Glutamatergic neuron (in vitro differentiated cells): Measurements from ENCODE around the gene GPR173. TPM values are rescaled to one million over a fixed set of nuclear protein-coding genes. Genes with fewer than 3 reads are reported as not detected.
A peak's percentile ranks its signal among the peaks of the same experiment; 100 is the strongest.

Experiments used
- DNase-seq: peaks from one replicate; pipeline ENCODE4 v3.0.0; 2022
- H3K27ac Mint-ChIP-seq: one replicate; pipeline ENCODE4 v1.8.0; 2020; ENCODE audit warnings: mild to moderate bottlenecking, mixed read lengths, inconsistent platforms; ENCODE audit not compliant: unreplicated experiment
- H3K27me3 Mint-ChIP-seq: one replicate; pipeline ENCODE4 v1.8.0; 2020; ENCODE audit warnings: mild to moderate bottlenecking, moderate library complexity, mixed read lengths, inconsistent platforms; ENCODE audit not compliant: unreplicated experiment
- H3K36me3 Mint-ChIP-seq: one replicate; pipeline ENCODE4 v1.8.0; 2020; ENCODE audit warnings: mild to moderate bottlenecking, mixed read lengths, inconsistent platforms; ENCODE audit not compliant: unreplicated experiment
- H3K4me1 Mint-ChIP-seq: one replicate; pipeline ENCODE4 v1.8.0; 2020; ENCODE audit warnings: mild to moderate bottlenecking, low read depth, mixed read lengths, inconsistent platforms; ENCODE audit not compliant: unreplicated experiment
- H3K4me3 Mint-ChIP-seq: one replicate; pipeline ENCODE4 v1.8.0; 2020; ENCODE audit warnings: mild to moderate bottlenecking, mixed read lengths, inconsistent platforms; ENCODE audit not compliant: unreplicated experiment
- H3K9me3 Mint-ChIP-seq: one replicate; pipeline ENCODE4 v1.8.0; 2020; ENCODE audit warnings: mild to moderate bottlenecking, moderate library complexity, mixed read lengths, inconsistent platforms; ENCODE audit not compliant: unreplicated experiment
- CTCF ChIP-seq: fragments of 200-600 bp; sonication (generic); IDR thresholded peaks from one replicate; pipeline ENCODE4 v1.5.0; 2021; ENCODE audit not compliant: partially characterized antibody, unreplicated experiment
- total RNA-seq: library from RNA; stranded (reverse); fragmentation: NEBNext Ultra II Directional; extraction: Animal tissue kit (Norgen Biotek cat#: 25700); gene quantifications from one replicate; pipeline ENCODE4 v1.2.1, GENCODE V29; 2021; ENCODE audit not compliant: unreplicated experiment

The GPR173 gene
- total RNA-seq, 1 donor from 2014 or later, result 85.3 TPM

DNA sequence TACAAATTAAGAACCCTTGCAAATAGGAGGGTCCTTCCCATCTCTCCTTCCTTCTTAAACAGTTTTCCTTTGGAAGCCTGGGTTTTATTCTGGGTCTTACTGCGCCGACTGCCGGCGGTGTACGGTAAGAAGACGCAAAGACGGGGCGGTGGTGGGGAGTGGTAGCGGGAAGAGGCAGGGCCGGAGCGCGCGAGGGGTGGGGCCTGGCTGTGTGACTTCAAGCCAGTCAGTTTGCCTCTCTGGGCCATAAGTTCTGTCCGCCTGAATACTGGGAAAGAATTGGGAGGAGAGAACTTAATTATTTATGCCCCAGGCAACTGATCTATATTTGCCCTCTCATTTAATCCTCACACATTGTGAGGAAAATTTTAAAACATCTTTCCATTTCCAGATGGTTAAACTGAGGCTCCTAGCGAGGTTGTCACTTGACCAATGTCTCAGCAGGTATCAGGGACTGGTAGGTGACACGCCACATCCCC, 44.6 kb downstream of the GPR173 start:
- Mint-ChIP-seq H3K4me3 (peak overlapping the region; percentile 95), H3K36me3 (no peaks in the 10 kb centered on the region), H3K4me1 (peaks cover 4% of the 10 kb centered on the region), H3K27me3 (peaks cover 1% of the 10 kb centered on the region), H3K9me3 (peaks cover 2% of the 10 kb centered on the region), H3K27ac (peak overlapping the region; percentile 28)
- TF ChIP-seq CTCF, result peak; percentile 24
- peak; percentile 83 for DNase-seq

GRCh38 chrX:53093748-53094581, 45.4 kb downstream of the GPR173 start, which contains the start of gene KANTR:
TSS of gene KANTR (plus strand) at chrX:53094142. CDS start at chrX:53124273, 30,131 bp downstream.
- H3K27me3 Mint-ChIP-seq, result peaks cover 1% of the 10 kb centered on the region
- H3K9me3 Mint-ChIP-seq, result peaks cover 2% of the 10 kb centered on the region
- DNase-seq, result peak; percentile 79
- H3K4me3 Mint-ChIP-seq, result peak within 1 kb of the TSS; percentile 95
- no peaks in the 10 kb centered on the region for H3K36me3 Mint-ChIP-seq
- H3K4me1 Mint-ChIP-seq, result peaks cover 4% of the 10 kb centered on the region
- no peak for TF ChIP-seq CTCF
- peak within 1 kb of the TSS; percentile 81 for H3K27ac Mint-ChIP-seq

- H3K9me3 Mint-ChIP-seq, result peaks cover 2% of the 10 kb centered on the region
- no peak for TF ChIP-seq CTCF
- no peak for DNase-seq
- peaks cover 4% of the 10 kb centered on the region for H3K4me1 Mint-ChIP-seq
- H3K36me3 Mint-ChIP-seq, result no peaks in the 10 kb centered on the region
- peak overlapping the region; percentile 81 for H3K27ac Mint-ChIP-seq
- peak overlapping the region; percentile 95 for H3K4me3 Mint-ChIP-seq
- H3K27me3 Mint-ChIP-seq, result peaks cover 1% of the 10 kb centered on the region
These were observed 46.0 kb downstream of the GPR173 start for GRCh38 chrX:53094582-53094905.

GRCh38 chrX:53095796-53096195, 47.2 kb downstream of the GPR173 start:
- Mint-ChIP-seq H3K4me3 (peak overlapping the region; percentile 34), H3K36me3 (no peaks in the 10 kb centered on the region), H3K27ac (peak overlapping the region; percentile 8), H3K4me1 (peaks cover 4% of the 10 kb centered on the region), H3K9me3 (peaks cover 2% of the 10 kb centered on the region), H3K27me3 (peaks cover 1% of the 10 kb centered on the region)
- DNase-seq, result no peak
- TF ChIP-seq CTCF, result no peak

GRCh38 chrX:53114864-53115549, 66.4 kb downstream of the GPR173 start:
- no peak overlapping the region for H3K27ac Mint-ChIP-seq
- no peaks in the 10 kb centered on the region for H3K27me3 Mint-ChIP-seq
- no peak for TF ChIP-seq CTCF
- no peak for DNase-seq
- no peaks in the 10 kb centered on the region for H3K36me3 Mint-ChIP-seq
- H3K4me1 Mint-ChIP-seq, result no peaks in the 10 kb centered on the region
- H3K4me3 Mint-ChIP-seq, result no peak overlapping the region
- no peaks in the 10 kb centered on the region for H3K9me3 Mint-ChIP-seq
